Brain microvascular endothelial cell (primary cell): ENCODE measurements around the gene SPEM2.

Experiments used
- DNase-seq: peaks from one replicate; pipeline ENCODE4 v3.0.0-alpha.2; 2020
- H3K27ac ChIP-seq: fragments of 250-450 bp; sonication (Bioruptor Pico); 2 replicates; pipeline ENCODE4 v1.5.1; 2020; ENCODE audit warnings: mild to moderate bottlenecking, moderate library complexity
- H3K27me3 ChIP-seq: fragments of 250-450 bp; sonication (Bioruptor Pico); replicated peaks from 2 replicates; pipeline ENCODE4 v1.5.1; 2020; ENCODE audit warnings: mild to moderate bottlenecking
- H3K36me3 ChIP-seq: fragments of 250-450 bp; sonication (Bioruptor Pico); replicated peaks from 2 replicates; pipeline ENCODE4 v1.5.1; 2020; ENCODE audit warnings: mild to moderate bottlenecking
- H3K4me3 ChIP-seq: 2 replicates; pipeline ENCODE4 v1.5.1; 2011; ENCODE audit warnings: low read depth, mild to moderate bottlenecking, control low read depth, low read length, moderate library complexity
- CTCF ChIP-seq: IDR thresholded peaks from 2 replicates; pipeline ENCODE4 v1.5.1; 2011; ENCODE audit warnings: low read depth, mild to moderate bottlenecking, moderate library complexity, low read length, control low read depth, inconsistent platforms; ENCODE audit errors: missing control alignments
- in situ Hi-C: cut with HindIII; loops from 2 replicates; pipeline ENCODE4 v1.10.0; 2017; ENCODE audit warnings: low sequenced_read_pairs, low pct_ligation_motif_present

The SPEM2 gene

GRCh38 chr17:7391307-7391706, 34.1 kb upstream of the SPEM2 start:
- no peak overlapping the region for H3K27ac ChIP-seq
- no peak overlapping the region for H3K4me3 ChIP-seq
- H3K36me3 ChIP-seq: peaks cover 43% of the 10 kb centered on the region
- in situ Hi-C loops: no loop called here
- no peaks in the 10 kb centered on the region for H3K27me3 ChIP-seq
- no peak for DNase-seq
- no peak for TF ChIP-seq CTCF

- in situ Hi-C loops: no loop called here
- Histone ChIP-seq H3K36me3 (peaks cover 43% of the 10 kb centered on the region), H3K4me3 (peak overlapping the region; percentile 83), H3K27me3 (no peaks in the 10 kb centered on the region), H3K27ac (no peak overlapping the region)
- no peak for DNase-seq
- no peak for TF ChIP-seq CTCF
These were observed 32.5 kb upstream of the SPEM2 start for GRCh38 chr17:7392696-7393612.

- in situ Hi-C loops: no loop called here
- no peak for DNase-seq
- peaks cover 40% of the 10 kb centered on the region for H3K36me3 ChIP-seq
- peak; percentile 32 for TF ChIP-seq CTCF
- peak overlapping the region; percentile 80 for H3K27ac ChIP-seq
- no peaks in the 10 kb centered on the region for H3K27me3 ChIP-seq
- peak overlapping the region; percentile 83 for H3K4me3 ChIP-seq
These were observed 31.6 kb upstream of the SPEM2 start for GRCh38 chr17:7393613-7394451.

- H3K36me3 ChIP-seq: peaks cover 32% of the 10 kb centered on the region
- peak; percentile 78 for DNase-seq
- in situ Hi-C loops: no loop called here
- peak within 1 kb of the TSS; percentile 80 for H3K27ac ChIP-seq
- H3K27me3 ChIP-seq: no peaks in the 10 kb centered on the region
- peak; percentile 71 for TF ChIP-seq CTCF
- peak within 1 kb of the TSS; percentile 83 for H3K4me3 ChIP-seq
These were observed 30.8 kb upstream of the SPEM2 start, which contains the start of gene PLSCR3 for GRCh38 chr17:7394452-7395191. PLSCR3 (minus strand) TSS chr17:7394525; CDS start chr17:7394110, 415 bp downstream.

GRCh38 chr17:7396147-7396546, 29.3 kb upstream of the SPEM2 start:
- no peak for DNase-seq
- H3K4me3 ChIP-seq: no peak overlapping the region
- in situ Hi-C loops: no loop called here
- peaks cover 16% of the 10 kb centered on the region for H3K36me3 ChIP-seq
- H3K27ac ChIP-seq: no peak overlapping the region
- TF ChIP-seq CTCF: no peak
- no peaks in the 10 kb centered on the region for H3K27me3 ChIP-seq
